Middle frontal gyrus (tissue), 1 donor: Measurements from ENCODE around the gene SGMS1.
"Not testable (repeated sequence)": the region's sequence is repeated elsewhere in the genome, so short reads cannot be mapped to it uniquely, and the experiment has no call there.

Source experiments
- DNase-seq: peaks from one replicate; pipeline ENCODE4 v3.0.0-alpha.2; 2015; ENCODE audit warnings: low spot score; ENCODE audit errors: extremely low spot score

SGMS1 gene

DNA sequence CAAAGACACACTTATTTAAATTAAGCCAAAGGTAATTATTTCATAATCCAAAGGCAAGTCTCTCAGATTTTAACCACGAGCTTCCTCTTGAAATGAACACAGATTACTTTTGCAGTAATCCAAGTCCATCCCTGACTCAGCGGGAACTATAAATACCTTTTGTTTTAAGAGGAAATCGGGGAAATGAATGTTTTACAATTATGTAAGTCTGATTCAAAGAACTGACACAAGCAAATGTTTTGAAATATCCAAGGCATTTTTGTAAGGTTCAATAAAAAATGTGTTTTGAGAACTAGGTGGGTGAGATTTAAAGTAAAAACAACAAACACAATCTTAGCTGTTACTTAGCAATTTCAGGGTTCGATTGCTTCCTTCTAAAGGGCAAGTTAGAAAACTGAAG lies 192.6 kb downstream of the SGMS1 start:
- no peak for DNase-seq

DNA sequence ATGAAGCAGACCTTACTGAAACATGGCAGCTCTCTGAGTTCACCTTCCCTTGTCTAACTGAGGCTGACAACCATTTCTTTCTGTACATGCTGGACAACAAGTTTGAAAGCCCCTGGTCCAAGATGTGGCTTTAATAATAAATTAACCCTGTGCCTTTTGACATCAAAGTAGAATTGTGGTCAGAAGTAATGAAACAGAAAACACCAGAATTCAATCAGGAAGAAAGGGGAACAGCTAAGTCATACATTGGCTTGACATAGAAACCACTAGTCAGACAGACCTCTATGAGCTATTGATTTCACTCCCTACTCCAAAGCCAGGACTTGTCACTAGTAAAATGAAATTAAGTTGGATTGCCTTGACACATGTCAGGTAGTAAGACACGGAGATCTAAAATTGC lies 197.3 kb downstream of the SGMS1 start:
- no peak for DNase-seq

GRCh38 chr10:50425215-50425614 lies 198.5 kb downstream of the SGMS1 start:
- DNase-seq: not testable (repeated sequence)

GRCh38 chr10:50423448-50423847 lies 200.3 kb downstream of the SGMS1 start:
- no peak for DNase-seq

GRCh38 chr10:50422259-50422658 lies 201.5 kb downstream of the SGMS1 start:
- DNase-seq: no peak

DNA sequence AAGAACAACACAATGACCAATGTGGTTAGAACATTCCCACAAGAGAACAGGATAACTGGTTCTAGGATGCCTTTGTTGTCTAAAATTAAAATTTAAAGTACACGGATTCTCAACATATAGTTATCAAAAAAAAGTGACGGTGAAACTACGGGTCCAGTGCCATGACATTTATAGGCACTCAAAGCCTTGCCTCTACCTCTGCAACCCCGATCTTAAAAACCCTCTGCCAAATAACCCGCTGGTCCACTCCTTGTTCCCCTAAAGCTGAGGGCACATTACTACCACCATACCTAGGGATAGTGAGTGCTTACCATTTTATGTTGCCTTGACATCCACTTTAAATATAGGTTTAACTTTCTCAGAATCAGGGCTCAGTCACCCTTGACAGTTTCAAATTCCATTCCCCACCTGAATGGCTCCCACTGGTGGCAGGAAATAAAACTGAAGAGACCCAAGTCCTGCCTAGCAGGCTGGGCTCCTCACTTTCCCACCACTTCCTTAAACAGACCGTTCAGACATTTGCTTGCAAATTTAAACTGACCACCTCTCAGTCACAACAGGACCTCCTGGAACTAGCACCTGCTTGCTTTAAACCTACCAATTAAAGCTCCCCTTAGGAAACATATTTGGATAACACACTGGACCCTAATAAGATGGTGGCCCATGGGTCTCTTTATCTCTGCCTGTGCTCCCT lies 202.6 kb downstream of the SGMS1 start:
- no peak for DNase-seq

GRCh38 chr10:50420196-50420595 lies 203.6 kb downstream of the SGMS1 start:
- DNase-seq: no peak

DNA sequence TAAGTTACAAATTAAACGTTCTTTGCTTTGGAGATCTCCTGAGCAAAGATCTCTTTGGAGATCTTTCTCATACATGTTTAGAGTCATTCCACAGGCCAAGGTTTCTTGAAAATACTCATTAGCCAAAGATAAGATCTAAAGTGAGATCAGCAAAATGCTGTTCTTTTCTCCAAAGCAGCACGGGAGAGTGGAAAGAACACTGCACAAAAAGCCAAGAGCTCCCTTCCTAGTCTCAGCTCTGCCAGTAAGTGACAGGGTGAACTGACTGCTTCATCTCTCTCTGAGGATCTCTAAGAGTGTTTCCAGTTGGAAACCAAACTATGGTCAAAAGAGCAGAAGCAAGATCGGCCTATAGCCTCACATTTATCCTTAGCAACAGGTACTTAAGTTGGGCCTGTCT lies 204.0 kb downstream of the SGMS1 start:
- DNase-seq: no peak

DNA sequence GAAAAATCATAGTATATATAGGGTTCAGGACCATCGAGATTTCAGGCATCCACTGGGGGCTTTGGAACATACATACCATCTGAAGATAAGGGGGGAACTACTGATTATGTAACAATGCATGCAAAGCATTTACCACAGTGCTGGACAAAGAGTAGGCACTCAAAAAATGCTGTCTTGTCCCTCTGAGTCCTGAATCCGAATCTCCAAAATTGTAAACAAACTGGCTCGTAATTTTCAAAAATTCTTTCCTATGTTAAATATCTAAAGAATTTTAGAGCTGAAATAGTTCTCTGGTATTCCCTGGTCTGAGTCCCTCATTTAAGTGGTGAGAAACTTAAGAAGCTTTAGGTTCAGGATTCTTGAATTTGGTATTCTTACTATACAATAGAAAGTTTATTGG lies 204.7 kb downstream of the SGMS1 start:
- DNase-seq: no peak

DNA sequence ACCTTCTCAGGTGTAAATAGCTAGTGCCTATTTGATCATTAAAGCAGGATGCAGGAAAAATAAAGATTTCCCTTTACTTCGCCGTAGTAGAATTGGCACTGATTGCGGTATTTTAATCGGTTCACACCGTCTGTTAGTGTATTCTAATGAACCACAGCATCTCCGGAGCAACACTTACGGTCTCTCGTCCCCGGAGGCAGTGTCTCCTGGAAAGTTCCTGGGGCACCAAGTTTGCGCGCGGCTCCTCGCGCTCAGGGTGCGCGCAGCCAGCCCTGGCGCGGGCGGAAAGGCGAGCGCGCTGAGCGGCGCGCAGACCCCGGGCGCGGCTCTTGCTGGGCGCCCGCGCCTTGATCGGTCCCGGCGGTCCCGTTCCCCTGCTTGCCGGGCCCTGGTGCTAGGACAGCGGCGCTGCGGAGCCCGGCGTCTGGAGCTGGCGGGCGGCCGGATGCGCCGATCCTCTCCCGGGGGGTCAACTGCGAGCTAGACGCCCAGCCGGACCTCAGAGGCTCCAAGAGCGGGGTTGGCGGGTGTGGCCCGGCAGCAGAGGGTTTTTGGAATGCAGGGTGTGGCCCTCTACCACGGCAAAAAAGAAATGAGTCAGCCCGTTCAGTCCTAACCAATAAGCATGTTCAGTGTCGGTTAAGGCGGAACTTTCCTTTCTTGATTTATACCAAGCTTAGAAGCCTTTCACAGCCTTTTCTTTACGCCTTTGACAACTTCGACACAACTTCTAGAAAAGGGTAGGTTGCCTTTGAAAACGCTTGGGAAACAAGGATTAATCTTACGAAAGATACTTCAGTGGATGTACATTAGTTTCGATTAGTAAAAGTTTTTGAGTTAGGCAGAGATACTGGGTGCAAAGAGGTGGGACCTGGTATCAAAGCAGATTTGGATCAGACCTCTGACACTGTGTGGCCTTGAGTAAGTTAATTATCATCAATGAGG lies 205.6 kb downstream of the SGMS1 start:
- no peak for DNase-seq

DNA sequence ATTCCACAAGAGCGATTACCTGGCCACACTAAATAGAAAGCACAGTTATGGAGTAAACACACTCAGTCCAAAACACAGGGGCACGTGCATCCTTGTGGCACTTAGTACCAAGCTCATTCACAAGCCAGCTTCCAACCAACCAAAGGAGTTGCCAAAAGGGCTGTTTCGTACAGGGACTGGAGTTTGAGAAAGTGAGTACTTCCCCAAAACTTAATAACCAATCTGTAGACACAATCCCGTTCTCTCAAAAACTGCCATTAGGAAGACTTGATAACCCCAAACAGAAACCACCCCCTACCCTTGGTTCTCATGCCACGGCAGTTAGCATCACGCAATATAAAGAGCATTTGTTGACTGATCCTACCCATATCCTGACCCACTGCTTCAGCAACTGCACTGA lies 206.3 kb downstream of the SGMS1 start:
- DNase-seq: no peak

- no peak for DNase-seq
Measured at GRCh38 chr10:50416881-50417280, 206.9 kb downstream of the SGMS1 start.

DNA sequence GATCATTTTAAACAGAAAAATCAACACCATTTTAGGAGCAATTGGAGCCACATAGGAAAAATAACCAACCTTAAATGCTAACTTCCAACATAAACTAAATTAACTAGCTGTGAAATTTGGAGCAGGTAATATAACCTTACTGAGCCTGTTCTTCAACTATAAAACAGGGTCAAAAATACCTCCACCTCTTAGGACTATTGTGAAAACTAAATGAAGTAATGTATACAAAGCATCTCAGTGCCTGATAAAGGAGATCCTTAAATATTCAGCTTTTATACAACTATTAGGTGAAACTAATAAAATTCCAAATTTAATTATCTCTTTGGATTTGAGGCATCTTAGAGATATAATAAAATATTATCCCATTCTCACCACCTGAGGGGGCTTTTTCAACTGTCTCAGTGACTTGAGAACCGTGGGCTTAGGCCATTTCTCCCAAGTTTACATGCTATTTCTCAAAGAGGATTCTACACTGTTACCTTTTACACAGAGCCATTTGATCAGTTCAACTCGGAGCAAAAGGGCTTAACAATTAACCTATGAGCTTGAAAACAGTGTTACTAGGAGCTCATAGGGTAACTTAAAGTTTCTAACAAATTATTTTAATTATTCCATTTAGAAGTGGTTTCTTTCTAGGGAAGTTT lies 207.5 kb downstream of the SGMS1 start:
- DNase-seq: no peak

- DNase-seq: no peak
Measured at GRCh38 chr10:50415292-50415691, 208.5 kb downstream of the SGMS1 start.

DNA sequence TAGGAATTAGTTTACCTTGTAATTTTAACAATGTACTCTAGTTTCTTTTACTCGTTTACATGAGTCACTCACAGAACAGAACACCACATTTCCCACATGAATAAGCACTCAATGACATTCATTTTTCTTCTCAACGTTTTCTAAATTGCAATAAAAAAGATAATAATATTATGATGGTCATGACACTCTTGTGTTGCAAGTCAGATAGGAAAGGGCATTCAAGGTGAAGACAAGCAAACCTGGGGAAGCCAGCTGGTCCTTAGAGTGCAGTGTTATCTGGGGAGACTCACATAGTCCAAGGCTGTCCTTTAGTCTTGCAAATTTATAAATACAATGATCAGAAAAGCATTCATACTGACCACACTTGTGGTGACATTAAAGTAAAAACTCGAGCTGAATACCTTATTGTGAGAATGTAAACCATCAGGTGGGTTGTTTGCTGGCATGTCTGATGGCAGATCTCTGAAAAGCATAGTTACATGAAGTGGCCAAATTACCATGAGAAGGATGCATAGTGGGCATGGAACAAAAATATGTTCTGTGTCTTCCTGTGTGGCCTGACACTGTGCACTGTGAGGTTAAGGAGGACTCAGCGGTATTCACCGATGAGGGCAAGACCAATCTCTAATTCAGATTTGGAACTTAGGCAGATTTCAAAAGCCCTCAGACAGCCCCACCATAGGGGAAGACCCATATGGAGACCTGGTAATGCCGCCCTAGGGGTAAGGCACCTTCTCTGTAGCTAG lies 213.5 kb downstream of the SGMS1 start:
- no peak for DNase-seq

DNA sequence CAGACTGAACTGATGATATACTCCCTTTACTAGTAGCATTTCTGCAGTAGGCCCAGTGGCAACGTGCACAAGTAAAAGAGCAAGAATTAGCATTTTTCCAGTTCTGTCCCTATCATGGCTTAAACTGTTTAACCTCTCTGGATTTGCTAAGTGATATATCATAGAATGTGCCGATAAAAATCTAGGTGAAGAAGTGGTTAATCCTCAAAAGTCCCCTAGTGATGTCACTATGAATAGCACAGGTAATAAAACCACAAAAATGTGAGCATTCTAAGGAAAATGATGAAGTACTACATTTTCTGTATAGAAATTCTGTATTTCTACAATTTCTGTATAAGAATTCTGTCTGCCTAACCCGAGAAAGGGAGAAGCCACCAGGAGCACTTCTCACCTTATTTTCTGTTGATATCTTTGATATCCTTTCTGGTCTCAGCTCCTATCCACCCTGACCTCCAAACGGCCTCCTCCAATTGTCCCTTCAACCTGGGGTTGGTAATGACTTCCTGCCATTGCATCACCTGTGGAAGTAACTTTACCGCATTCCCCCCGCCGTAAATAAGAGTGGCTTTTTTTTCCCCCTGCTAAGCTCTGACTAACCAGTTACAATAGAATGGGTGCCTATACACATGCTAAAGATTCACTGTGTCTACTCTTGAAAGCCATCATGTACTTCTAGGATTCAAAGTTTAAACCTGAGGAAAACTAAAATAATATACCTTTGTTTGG lies 216.5 kb downstream of the SGMS1 start:
- DNase-seq: no peak

- DNase-seq: no peak
Measured at GRCh38 chr10:50406457-50407070, 217.2 kb downstream of the SGMS1 start.

GRCh38 chr10:50405723-50406122 lies 218.0 kb downstream of the SGMS1 start:
- no peak for DNase-seq

- no peak for DNase-seq
Measured at GRCh38 chr10:50404021-50404773, 219.6 kb downstream of the SGMS1 start.

DNA sequence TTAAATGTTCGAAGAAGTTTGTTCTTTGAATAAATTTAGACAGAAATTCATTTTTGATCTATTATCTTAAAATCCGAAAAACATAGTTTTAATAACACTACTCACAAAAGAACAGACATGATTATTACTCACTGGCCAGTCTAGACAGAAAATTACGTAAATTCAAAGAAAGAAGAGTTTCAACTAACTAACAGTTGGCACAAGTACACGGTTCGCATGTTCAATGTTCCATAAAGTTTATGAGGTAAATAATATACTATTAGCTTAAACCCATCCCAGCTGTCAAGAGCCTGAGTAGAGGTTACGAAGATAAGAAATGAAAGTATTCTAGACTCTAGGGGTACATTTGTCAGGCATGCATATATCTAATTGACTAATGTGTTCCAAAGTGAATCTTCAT lies 220.7 kb downstream of the SGMS1 start:
- DNase-seq: no peak
